Measurements from ENCODE around the gene S100A8. TPM values are rescaled to one million over a fixed set of nuclear protein-coding genes. Genes with fewer than 3 reads are reported as not detected.

The S100A8 gene
- total RNA-seq, 4 donors from 2014 or later = 5.7 to 38.4 (median 19.5) TPM

- 76% methylated on average over 3 of the region's 4 CpGs for WGBS
- Histone ChIP-seq H3K27ac (no peak overlapping the region), H3K4me3 (no peak overlapping the region), H3K36me3 (no peaks in the 10 kb centered on the region), H3K4me1 (peaks cover 23% of the 10 kb centered on the region), H3K9me3 (no peaks in the 10 kb centered on the region), H3K27me3 (peaks cover 5% of the 10 kb centered on the region)
- TF ChIP-seq CTCF (IDR thresholded peaks at IDR 0.05) (no peak), POLR2A (IDR thresholded peaks at IDR 0.05) (no peak)
- DNase-seq (ENCODE audit: low spot score in 2 of 2) = no peak
Measured at GRCh38 chr1:153387785-153388184, 3.1 kb downstream of the S100A8 start.

DNA sequence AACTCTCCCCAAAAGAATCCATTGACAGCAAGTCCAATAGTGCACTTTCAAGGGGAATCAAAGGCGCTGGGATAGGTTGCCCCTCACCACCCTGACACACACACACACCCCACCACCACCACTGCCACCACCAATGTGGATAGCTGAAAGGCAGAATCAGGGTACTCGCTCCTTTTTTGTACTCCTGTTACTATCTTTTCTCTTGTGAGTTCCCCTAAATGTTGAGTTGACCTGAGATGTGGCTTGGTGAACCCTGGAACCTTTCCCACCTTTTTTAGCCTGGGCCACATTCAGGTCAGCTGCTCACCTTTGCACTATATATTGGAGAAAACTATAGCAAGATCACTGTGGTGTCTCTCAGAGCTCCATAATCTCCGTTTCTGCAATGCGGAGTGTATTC is 3.9 kb downstream of the S100A8 start:
- WGBS = 97% methylated on average over 4 of the region's 4 CpGs
- Histone ChIP-seq H3K9me3 (no peaks in the 10 kb centered on the region), H3K27me3 (no peaks in the 10 kb centered on the region), H3K4me1 (peaks cover 23% of the 10 kb centered on the region), H3K27ac (no peak overlapping the region), H3K36me3 (no peaks in the 10 kb centered on the region), H3K4me3 (no peak overlapping the region)
- TF ChIP-seq EP300 (IDR thresholded peaks at IDR 0.05) = no peak
- no peak for TF ChIP-seq POLR2A (IDR thresholded peaks at IDR 0.05)
- TF ChIP-seq POLR2AphosphoS5 (IDR thresholded peaks at IDR 0.05) = no peak
- no peak for TF ChIP-seq CTCF (IDR thresholded peaks at IDR 0.05)
- no peak for DNase-seq (ENCODE audit: low spot score in 2 of 2)

DNA sequence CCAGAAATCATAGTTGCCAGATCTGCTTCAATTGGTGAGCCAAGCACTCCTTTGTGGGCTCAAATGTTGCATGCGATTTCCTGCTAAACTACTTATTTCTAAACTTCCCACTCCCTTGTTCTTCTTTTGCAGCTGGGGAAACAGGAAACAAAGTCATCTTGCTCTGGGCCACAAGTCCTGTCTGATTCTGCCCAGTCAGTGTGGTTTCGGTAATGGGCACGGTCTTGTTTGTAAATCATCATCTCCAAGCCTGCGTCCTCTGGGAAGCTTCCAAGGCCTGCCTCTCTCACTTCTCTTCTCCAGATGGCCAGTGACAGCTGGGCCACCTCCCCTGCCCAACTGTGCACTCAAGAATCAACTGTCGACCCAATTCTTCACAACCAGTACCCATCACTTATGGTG is 4.4 kb downstream of the S100A8 start:
- no peak overlapping the region for H3K27ac ChIP-seq

DNA sequence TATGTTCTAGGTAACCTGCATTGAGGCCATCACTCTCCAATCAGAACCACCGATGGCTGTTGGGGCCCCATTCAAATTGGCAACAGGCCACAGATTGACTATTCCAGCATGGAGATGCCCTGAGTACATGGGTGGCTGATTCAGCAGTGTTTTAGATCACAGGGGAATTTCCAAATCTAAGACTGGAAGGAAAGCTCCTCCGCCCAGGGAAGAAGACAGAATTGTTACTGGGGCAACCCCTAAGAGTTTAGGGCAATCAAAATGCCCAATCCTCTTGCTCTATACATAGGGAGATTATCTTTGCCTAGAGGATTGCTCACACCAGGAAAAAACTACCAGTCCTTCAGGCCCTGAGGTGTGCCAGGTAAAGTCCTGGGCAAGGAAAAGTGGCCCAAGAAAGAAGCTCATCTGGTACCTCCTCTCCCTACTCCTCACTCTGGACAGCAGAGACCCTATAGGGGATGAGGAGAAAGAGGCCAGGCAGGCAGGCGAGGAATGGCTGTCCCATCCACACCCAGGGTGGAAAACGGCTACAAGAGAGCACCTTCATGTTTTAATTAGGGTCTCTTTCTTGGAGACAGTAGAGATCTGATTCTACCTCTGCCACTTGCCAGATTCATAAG is 5.8 kb downstream of the S100A8 start:
- TF ChIP-seq EP300 (IDR thresholded peaks at IDR 0.05) = no peak
- no peak for TF ChIP-seq POLR2A (IDR thresholded peaks at IDR 0.05)
- no peak for TF ChIP-seq POLR2AphosphoS5 (IDR thresholded peaks at IDR 0.05)
- Histone ChIP-seq H3K27me3 (no peaks in the 10 kb centered on the region), H3K4me3 (no peak overlapping the region), H3K27ac (no peak overlapping the region), H3K9me3 (no peaks in the 10 kb centered on the region), H3K36me3 (no peaks in the 10 kb centered on the region), H3K4me1 (peaks cover 8% of the 10 kb centered on the region)
- 54% methylated on average over 4 of the region's 4 CpGs for WGBS
- no peak for DNase-seq (ENCODE audit: low spot score in 2 of 2)

More for the DNA sequence above, 4.4 kb downstream of the S100A8 start:
- TF ChIP-seq POLR2A (IDR thresholded peaks at IDR 0.05) (no peak), EP300 (IDR thresholded peaks at IDR 0.05) (no peak), CTCF (IDR thresholded peaks at IDR 0.05) (no peak), POLR2AphosphoS5 (IDR thresholded peaks at IDR 0.05) (no peak)
- Histone ChIP-seq H3K36me3 (no peaks in the 10 kb centered on the region), H3K27me3 (no peaks in the 10 kb centered on the region), H3K9me3 (no peaks in the 10 kb centered on the region), H3K4me1 (peaks cover 23% of the 10 kb centered on the region), H3K4me3 (no peak overlapping the region)
- DNase-seq (ENCODE audit: low spot score in 2 of 2) = no peak
- WGBS = 43% methylated on average over 5 of the region's 5 CpGs

DNA sequence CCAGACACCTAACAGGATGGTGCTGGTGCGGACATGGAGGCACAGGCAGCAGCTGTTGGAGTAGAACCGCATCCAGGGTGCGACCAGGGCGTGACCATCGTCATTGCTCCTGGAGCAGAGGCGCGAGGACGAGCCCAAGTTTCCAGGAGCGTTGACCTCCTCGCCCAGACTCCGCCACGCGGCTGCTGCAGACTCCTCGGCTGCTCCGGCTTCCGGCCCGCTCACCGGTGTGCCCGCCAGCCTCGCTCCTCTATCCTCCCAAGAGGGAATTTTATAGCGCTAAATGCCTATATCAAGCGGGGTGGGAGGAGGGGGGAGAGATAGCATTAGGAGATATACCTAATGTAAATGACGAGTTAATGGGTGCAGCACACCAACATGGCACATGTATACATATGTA is 10.2 kb downstream of the S100A8 start:
- Histone ChIP-seq H3K36me3 (no peaks in the 10 kb centered on the region), H3K4me1 (peaks cover 6% of the 10 kb centered on the region), H3K4me3 (no peak overlapping the region), H3K9me3 (no peaks in the 10 kb centered on the region), H3K27me3 (no peaks in the 10 kb centered on the region), H3K27ac (no peak overlapping the region)
- TF ChIP-seq POLR2A (IDR thresholded peaks at IDR 0.05) = no peak
- no peak for TF ChIP-seq CTCF (IDR thresholded peaks at IDR 0.05)
- no peak for TF ChIP-seq EP300 (IDR thresholded peaks at IDR 0.05)
- TF ChIP-seq POLR2AphosphoS5 (IDR thresholded peaks at IDR 0.05) = no peak
- DNase-seq (ENCODE audit: low spot score in 2 of 2) = no peak
- 92% methylated on average over 23 of the region's 23 CpGs for WGBS

GRCh38 chr1:153379591-153379990 is 11.3 kb downstream of the S100A8 start:
- H3K4me3 ChIP-seq = no peak overlapping the region
- H3K36me3 ChIP-seq = no peaks in the 10 kb centered on the region
- H3K4me1 ChIP-seq = peaks cover 12% of the 10 kb centered on the region
- TF ChIP-seq POLR2A (IDR thresholded peaks at IDR 0.05) (no peak), CTCF (IDR thresholded peaks at IDR 0.05) (no peak), EP300 (IDR thresholded peaks at IDR 0.05) (no peak), POLR2AphosphoS5 (IDR thresholded peaks at IDR 0.05) (no peak)
- 75% methylated on average over 10 of the region's 10 CpGs for WGBS
- no peak overlapping the region for H3K27ac ChIP-seq
- DNase-seq (ENCODE audit: low spot score in 2 of 2) = peak in 1 of 2 donors; percentile 39
- H3K9me3 ChIP-seq = no peaks in the 10 kb centered on the region
- no peaks in the 10 kb centered on the region for H3K27me3 ChIP-seq

Data from suprapubic skin (tissue), 4 donors.